A549 (cell line): Measurements from ENCODE around the gene CLEC1A. TPM values are rescaled to one million over a fixed set of nuclear protein-coding genes. Genes with fewer than 3 reads are reported as not detected.

ENCODE experiments used
- ATAC-seq, 2 experiments: fragments of 200-7000 bp in 1 of 2; fragments of >200 bp in 1 of 2; cut with Nextera tagmentation in 1 of 2; cut with Tn5 transposase in 1 of 2; 3 replicates each; pipeline versions ENCODE4 v1.8.0 to v1.9.1; 2018 to 2020; ENCODE audit warnings: mild to moderate bottlenecking in 1 of 2, moderate library complexity in 1 of 2
- CTCF ChIA-PET: fragments of 300-600 bp; sonication (Branson Sonifier 250); formaldehyde crosslinking; extraction: SDS; loops from one replicate; lab custom pipeline; 2021; ENCODE audit warnings: antibody characterized with exemption, inconsistent platforms; lab: Yijun Ruan, JAX
- POLR2A ChIA-PET: fragments of 350-600 bp; formaldehyde crosslinking; extraction: SDS; loops from one replicate; lab custom pipeline; 2021; ENCODE audit warnings: antibody characterized with exemption, inconsistent platforms; lab: Yijun Ruan, JAX
- DNase-seq, 2 experiments: peaks; one replicate each; pipeline versions ENCODE4 v3.0.0 to v3.0.0-alpha.2; 2011 to 2016; ENCODE audit warnings: low read depth in 1 of 2, low spot score in 1 of 2
- FAIRE-seq: peaks from 2 replicates; lab custom pipeline; 2011; peaks lifted over from hg19 to GRCh38; lab: Jason Lieb, UNC
- H3K27ac ChIP-seq, 2 experiments: fragments of >200 bp; sonication (Bioruptor Twin); formaldehyde crosslinking; 3 replicates each; pipeline ENCODE4 v1.5.1; 2016 to 2017
- H3K4me1 ChIP-seq: fragments of >200 bp; sonication (Bioruptor Twin); formaldehyde crosslinking; 3 replicates; pipeline ENCODE4 v1.6.1; 2016
- H3K4me2 ChIP-seq: fragments of >200 bp; sonication (Bioruptor Twin); formaldehyde crosslinking; 3 replicates; pipeline ENCODE4 v1.6.1; 2016
- H3K4me3 ChIP-seq: fragments of >200 bp; sonication (Bioruptor Twin); formaldehyde crosslinking; 3 replicates; pipeline ENCODE4 v1.5.1; 2016
- H3K9me3 ChIP-seq: fragments of >200 bp; sonication (Bioruptor Twin); formaldehyde crosslinking; 3 replicates; pipeline ENCODE4 v1.6.1; 2016
- CBX2 ChIP-seq: fragments of 200-600 bp; sonication (generic); IDR thresholded peaks from 2 replicates; pipeline ENCODE4 v1.6.1; 2016; ENCODE audit warnings: low read depth, mild to moderate bottlenecking, borderline replicate concordance
- CBX8 ChIP-seq: fragments of 200-600 bp; sonication (generic); IDR thresholded peaks from 2 replicates; pipeline ENCODE4 v1.6.1; 2016
- EHF ChIP-seq: fragments of 250-450 bp; sonication (Bioruptor Pico); IDR thresholded peaks from 2 replicates; pipeline ENCODE4 v1.5.0; 2020; ENCODE audit warnings: mild to moderate bottlenecking
- FOSL2 ChIP-seq, 2 experiments: fragments of 450-650 bp in 1 of 2; fragments of >200 bp in 1 of 2; sonication (Bioruptor Twin) in 1 of 2; formaldehyde crosslinking; IDR thresholded peaks; 2 replicates each; pipeline versions ENCODE4 v1.5.0 to v1.6.1; 2016 to 2020; ENCODE audit warnings: mild to moderate bottlenecking in 1 of 2, moderate library complexity in 1 of 2
- FOXS1 ChIP-seq: fragments of 250-450 bp; sonication (Bioruptor Pico); IDR thresholded peaks from 2 replicates; pipeline ENCODE4 v1.5.0; 2020; ENCODE audit warnings: mild to moderate bottlenecking, moderate library complexity
- GATA3 ChIP-seq: IDR thresholded peaks from 2 replicates; pipeline ENCODE4 v1.6.1; 2012; ENCODE audit warnings: borderline replicate concordance
- HOXB5 ChIP-seq: fragments of 250-450 bp; sonication (Bioruptor Pico); IDR thresholded peaks from 2 replicates; pipeline ENCODE4 v1.5.0; 2020; ENCODE audit warnings: mild to moderate bottlenecking, moderate library complexity
- MAFK ChIP-seq: fragments of 450-650 bp; IDR thresholded peaks from 2 replicates; pipeline ENCODE4 v1.6.1; 2014; ENCODE audit not compliant: partially characterized antibody
- NR3C1 ChIP-seq: fragments of >200 bp; sonication (Bioruptor Twin); formaldehyde crosslinking; IDR thresholded peaks from 3 replicates; pipeline ENCODE4 v1.6.1; 2017
- RARB ChIP-seq: fragments of 250-450 bp; sonication (Bioruptor Pico); IDR thresholded peaks from 2 replicates; pipeline ENCODE4 v1.8.0; 2021; ENCODE audit warnings: mild to moderate bottlenecking, moderate library complexity
- RNF2 ChIP-seq: fragments of 200-600 bp; sonication (generic); IDR thresholded peaks from 2 replicates; pipeline ENCODE4 v1.6.1; 2016; ENCODE audit warnings: low read depth, mild to moderate bottlenecking, antibody characterized with exemption, moderate library complexity, borderline replicate concordance
- TFCP2L1 ChIP-seq: fragments of 250-450 bp; sonication (Bioruptor Pico); IDR thresholded peaks from 2 replicates; pipeline ENCODE4 v1.5.0; 2021; ENCODE audit warnings: mild to moderate bottlenecking
- ZSCAN20 ChIP-seq: fragments of 250-450 bp; sonication (Bioruptor Pico); IDR thresholded peaks from 2 replicates; pipeline ENCODE4 v1.8.0; 2022; ENCODE audit warnings: mild to moderate bottlenecking, moderate library complexity
- WGBS: methylation state at CpG from one replicate; pipeline ENCODE4 v1.1.6; 2017; ENCODE audit errors: missing lambda C conversion rate; 5-methylcytosine and 5-hydroxymethylcytosine counted together
- polyA plus RNA-seq, 4 experiments: library from polyadenylated mRNA; depleted of rRNA in 3 of 4; stranded (reverse); fragments of >200 nt; fragmentation: RNase III in 1 of 4; extraction: RNeasy Plus Mini Kit Qiagen cat#74134 plus additional on column Dnase treatment in 1 of 4; gene quantifications; 2 replicates in 3 of 4; 3 replicates in 1 of 4; pipeline ENCODE4 v1.2.3, GENCODE V29; 2011 to 2017
- TF ChIP-seq, protein P1 (sequence below): fragments of 250-450 bp; sonication (Bioruptor Pico); IDR thresholded peaks from 2 replicates; pipeline ENCODE4 v1.5.0; 2021; ENCODE audit warnings: mild to moderate bottlenecking, moderate library complexity, borderline replicate concordance
- TF ChIP-seq, protein P2 (sequence below): IDR thresholded peaks from 2 replicates; pipeline ENCODE4 v1.6.1; 2012
- TF ChIP-seq, protein P3 (sequence below): fragments of >200 bp; sonication (Bioruptor Twin); formaldehyde crosslinking; IDR thresholded peaks from 3 replicates; pipeline ENCODE4 v1.6.1; 2016
- TF ChIP-seq, protein P4 (sequence below): fragments of 450-650 bp; IDR thresholded peaks from 2 replicates; pipeline ENCODE4 v1.6.1; 2014; ENCODE audit warnings: antibody characterized with exemption
- TF ChIP-seq, protein P5 (sequence below): IDR thresholded peaks from 2 replicates; pipeline ENCODE4 v1.6.1; 2012

The CLEC1A gene
- polyA plus RNA-seq, 2 of the 4 experiments (the other 2 are of a cell fraction): 0.06 TPM; not detected in 1

DNA sequence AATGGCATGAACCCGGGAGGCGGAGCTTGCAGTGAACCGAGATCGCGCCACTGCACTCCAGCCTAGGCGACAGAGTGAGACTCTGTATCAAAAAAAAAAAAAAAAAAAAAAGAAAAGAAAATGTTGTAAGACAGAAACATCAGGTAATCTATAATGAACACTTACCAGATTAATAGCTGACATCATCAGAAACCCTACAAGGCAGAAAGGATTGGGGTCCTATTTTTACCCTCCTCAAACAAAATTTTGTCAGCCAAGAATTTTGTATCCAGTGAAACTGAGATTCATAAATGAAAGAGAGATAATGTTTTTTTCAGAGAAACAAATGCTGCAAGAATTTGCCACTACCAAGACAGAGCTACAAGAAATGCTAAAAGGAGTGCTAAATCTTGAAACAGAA is 14.1 kb downstream of the CLEC1A start:
- POLR2A ChIA-PET: no interaction called here

DNA sequence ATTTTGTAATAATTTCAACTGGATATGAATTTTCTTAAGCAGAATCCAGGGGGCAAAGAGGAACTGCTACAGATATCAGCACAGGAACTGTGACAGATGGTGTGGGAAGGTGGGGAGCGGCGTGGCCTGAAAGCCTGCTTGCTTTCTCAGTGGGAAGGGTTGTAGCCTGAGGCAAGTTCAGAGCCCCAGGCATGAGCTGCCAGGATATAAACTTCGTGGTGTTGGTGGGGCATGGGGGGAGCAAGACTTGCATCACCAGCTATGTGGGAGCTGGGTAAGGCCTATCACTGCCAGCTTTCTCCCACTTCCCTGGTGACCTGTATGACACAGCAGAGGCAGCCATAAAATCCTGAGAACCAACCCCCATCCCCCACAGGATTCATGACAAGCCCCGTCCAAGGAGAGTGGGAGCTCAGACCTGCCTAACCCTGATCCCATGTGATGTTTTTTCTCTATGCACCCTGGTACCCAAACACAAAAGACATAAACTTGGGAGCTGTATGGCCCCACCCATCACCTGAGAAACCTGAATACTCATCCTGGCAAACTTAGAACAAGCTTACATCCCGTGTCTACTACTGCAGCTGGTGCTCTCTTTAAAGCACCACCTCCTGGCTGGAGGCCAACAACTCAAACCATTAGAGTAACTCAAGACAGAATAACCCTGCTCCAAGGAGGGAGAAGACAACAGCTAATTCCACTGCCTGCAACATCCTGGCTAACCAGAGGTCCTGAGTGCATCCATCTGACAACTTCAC is 16.5 kb downstream of the CLEC1A start:
- POLR2A ChIA-PET: no interaction called here
- no peaks in the 10 kb centered on the region; the same call in 2 of the 3 replicates for H3K9me3 ChIP-seq
- H3K4me1 ChIP-seq: no peaks in the 10 kb centered on the region
- H3K4me3 ChIP-seq: no peak overlapping the region
- CTCF ChIA-PET: interaction anchor here (2.0 kb wide), 1 partner anchor 57 kb away, joined by 5 read pairs; no protein-coding TSS in a partner anchor
- H3K27ac ChIP-seq: no peak overlapping the region
- H3K4me2 ChIP-seq: no peak overlapping the region
- DNase-seq (no peak), ATAC-seq (no peak), FAIRE-seq (no peak)
- WGBS: 26% methylated on average over 5 of the region's 5 CpGs
- TF ChIP-seq GATA3 (no peak), MAFK (no peak), RARB (CRISPR knock-in tag) (no peak), CBX2 (no peak), TFCP2L1 (no peak), ZSCAN20 (CRISPR knock-in tag) (no peak), EHF (CRISPR knock-in tag) (no peak), NR3C1 (no peak), HOXB5 (CRISPR knock-in tag) (no peak), RNF2 (no peak), CBX8 (no peak), FOSL2 (IDR thresholded peaks at IDR 0.05) (no peak), FOSL2 (CRISPR knock-in tag; IDR thresholded peaks at IDR 0.05) (no peak)
- TF ChIP-seq, protein P1, sequence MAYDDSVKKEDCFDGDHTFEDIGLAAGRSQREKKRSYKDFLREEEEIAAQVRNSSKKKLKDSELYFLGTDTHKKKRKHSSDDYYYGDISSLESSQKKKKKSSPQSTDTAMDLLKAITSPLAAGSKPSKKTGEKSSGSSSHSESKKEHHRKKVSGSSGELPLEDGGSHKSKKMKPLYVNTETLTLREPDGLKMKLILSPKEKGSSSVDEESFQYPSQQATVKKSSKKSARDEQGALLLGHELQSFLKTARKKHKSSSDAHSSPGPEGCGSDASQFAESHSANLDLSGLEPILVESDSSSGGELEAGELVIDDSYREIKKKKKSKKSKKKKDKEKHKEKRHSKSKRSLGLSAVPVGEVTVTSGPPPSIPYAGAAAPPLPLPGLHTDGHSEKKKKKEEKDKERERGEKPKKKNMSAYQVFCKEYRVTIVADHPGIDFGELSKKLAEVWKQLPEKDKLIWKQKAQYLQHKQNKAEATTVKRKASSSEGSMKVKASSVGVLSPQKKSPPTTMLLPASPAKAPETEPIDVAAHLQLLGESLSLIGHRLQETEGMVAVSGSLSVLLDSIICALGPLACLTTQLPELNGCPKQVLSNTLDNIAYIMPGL: no peak
- TF ChIP-seq, protein P2, sequence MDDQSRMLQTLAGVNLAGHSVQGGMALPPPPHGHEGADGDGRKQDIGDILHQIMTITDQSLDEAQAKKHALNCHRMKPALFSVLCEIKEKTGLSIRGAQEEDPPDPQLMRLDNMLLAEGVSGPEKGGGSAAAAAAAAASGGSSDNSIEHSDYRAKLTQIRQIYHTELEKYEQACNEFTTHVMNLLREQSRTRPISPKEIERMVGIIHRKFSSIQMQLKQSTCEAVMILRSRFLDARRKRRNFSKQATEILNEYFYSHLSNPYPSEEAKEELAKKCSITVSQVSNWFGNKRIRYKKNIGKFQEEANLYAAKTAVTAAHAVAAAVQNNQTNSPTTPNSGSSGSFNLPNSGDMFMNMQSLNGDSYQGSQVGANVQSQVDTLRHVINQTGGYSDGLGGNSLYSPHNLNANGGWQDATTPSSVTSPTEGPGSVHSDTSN: no peak
- TF ChIP-seq, protein P3, sequence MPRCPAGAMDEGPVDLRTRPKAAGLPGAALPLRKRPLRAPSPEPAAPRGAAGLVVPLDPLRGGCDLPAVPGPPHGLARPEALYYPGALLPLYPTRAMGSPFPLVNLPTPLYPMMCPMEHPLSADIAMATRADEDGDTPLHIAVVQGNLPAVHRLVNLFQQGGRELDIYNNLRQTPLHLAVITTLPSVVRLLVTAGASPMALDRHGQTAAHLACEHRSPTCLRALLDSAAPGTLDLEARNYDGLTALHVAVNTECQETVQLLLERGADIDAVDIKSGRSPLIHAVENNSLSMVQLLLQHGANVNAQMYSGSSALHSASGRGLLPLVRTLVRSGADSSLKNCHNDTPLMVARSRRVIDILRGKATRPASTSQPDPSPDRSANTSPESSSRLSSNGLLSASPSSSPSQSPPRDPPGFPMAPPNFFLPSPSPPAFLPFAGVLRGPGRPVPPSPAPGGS: no peak
- TF ChIP-seq, protein P4, sequence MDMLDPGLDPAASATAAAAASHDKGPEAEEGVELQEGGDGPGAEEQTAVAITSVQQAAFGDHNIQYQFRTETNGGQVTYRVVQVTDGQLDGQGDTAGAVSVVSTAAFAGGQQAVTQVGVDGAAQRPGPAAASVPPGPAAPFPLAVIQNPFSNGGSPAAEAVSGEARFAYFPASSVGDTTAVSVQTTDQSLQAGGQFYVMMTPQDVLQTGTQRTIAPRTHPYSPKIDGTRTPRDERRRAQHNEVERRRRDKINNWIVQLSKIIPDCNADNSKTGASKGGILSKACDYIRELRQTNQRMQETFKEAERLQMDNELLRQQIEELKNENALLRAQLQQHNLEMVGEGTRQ: no peak
- TF ChIP-seq, protein P5, sequence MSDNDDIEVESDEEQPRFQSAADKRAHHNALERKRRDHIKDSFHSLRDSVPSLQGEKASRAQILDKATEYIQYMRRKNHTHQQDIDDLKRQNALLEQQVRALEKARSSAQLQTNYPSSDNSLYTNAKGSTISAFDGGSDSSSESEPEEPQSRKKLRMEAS: no peak

More for the DNA sequence above, 14.1 kb downstream of the CLEC1A start:
- Histone ChIP-seq H3K4me3 (no peak overlapping the region), H3K27ac (no peak overlapping the region), H3K4me1 (no peaks in the 10 kb centered on the region)
- CTCF ChIA-PET: interaction anchor here (0.9 to 1.2 kb wide), 4 partner anchors 27 to 69 kb away, joined by 3 read pairs; no protein-coding TSS in a partner anchor
- no peak for TF ChIP-seq FOXS1 (CRISPR knock-in tag)
- peak; percentile 61 for TF ChIP-seq MAFK
- TF ChIP-seq, protein P3: no peak
- TF ChIP-seq, all 56 proteins: peak for 1
- ATAC-seq: no peak
- DNase-seq: no peak
- FAIRE-seq: no peak
- Histone ChIP-seq H3K4me2 (no peak overlapping the region), H3K9me3 (no peaks in the 10 kb centered on the region; the same call in 2 of the 3 replicates)
- 60% methylated on average over 6 of the region's 6 CpGs for WGBS
